HCEC 1CT (cell line): ENCODE data around the gene FANK1.
"Not testable (repeated sequence)": the region's sequence is repeated elsewhere in the genome, so short reads cannot be mapped to it uniquely, and the experiment has no call there.

Experiments
- DNase-seq: peaks from one replicate; pipeline ENCODE4 v3.0.0-alpha.2; 2017

The FANK1 gene

DNA sequence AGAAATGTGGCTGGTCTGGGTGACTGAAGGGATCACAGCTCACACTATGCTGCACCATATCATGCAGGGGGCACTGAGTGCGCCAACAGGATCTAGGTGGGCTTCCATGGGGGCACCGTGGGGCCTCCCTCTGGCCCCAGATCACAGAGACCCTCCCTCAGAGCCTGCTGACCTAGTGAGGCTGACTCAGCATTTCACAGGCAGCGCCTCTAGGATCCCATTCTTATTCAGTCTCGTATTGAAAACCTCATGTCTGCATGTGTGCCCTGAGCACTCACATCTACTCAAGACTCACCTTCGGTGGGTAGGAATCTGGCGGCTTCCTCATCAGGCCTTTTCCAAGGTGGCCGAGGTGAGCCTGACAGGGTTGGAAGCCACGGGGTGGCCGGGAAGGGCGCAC lies 141.6 kb downstream of the FANK1 start:
- no peak for DNase-seq

DNA sequence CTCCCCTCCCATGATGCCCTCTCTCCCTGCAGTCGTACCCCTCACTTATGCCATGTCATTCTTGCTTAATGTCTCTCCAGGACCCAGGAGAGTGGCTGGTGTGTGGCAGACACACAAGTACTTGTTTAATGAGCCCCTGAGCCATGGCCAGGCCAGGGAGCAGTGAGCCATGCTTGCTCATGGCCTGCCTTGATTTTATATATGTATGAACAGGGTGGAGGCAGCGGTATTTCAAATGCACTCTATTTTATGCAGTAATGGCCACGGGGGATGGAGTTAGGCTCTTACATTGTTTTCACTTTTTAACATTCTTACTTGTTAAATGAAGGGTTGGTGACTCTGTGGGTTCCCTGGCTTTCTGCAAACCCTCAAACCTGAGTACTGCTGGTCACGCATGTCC lies 144.8 kb downstream of the FANK1 start:
- no peak for DNase-seq

DNA sequence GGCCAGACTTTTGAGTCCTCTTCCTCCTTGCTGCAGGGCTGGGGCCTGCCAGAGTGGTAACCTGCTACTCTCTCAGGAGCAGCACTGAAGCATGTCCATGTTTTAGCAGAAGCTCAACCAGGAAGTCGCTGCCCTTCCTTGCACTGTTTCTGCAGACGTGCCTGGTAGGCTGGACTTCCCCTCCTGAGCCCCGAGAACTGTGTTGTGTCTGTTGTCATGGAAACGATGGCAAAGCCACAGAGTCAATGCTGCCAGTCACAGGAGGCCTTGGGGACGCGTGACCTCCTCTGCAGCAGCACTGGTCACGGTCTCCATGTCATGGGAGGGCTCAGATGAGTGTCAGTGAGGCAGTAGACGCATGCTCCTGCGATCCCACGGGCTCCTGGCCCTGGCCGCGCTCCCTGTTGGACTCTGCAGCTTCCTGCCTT lies 145.5 kb downstream of the FANK1 start:
- DNase-seq = peak; percentile 5

DNA sequence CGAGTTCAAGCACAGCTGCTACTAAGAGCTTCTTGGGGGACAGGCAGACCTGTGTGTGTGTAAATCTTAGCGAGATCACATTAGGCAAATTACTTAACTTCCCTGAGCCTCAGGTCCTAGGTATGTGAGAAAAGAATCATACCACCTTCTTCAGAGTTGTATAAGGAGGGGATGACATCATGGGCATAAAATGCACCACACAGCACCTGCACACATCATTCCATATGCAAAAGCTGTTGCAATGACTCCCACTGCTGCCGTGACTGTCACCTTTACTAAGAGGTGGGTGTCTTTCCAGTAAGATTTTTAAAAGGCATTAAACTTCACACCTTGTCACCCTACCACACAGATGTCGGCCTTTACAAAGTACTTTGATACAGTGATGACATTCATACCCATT lies 146.0 kb downstream of the FANK1 start:
- no peak for DNase-seq

DNA sequence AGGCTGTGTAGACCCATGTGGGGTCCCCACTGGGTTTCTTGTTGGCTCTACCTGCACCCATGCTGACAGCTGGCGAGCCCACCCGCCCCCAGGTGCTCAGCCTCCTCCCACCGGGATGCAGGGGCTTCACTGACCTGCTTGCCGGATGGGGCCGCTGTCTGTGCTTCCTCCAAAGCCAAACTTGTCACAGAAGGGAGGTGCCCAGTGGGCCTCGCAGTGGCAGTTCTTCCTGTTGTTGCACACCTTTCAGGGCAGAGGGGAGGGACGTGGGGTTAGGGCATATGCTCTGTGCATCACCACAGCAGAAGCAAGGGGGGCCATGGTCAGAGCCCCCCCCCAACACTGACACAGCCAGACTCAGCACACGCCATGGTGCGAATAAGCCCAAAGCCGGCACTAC lies 146.5 kb downstream of the FANK1 start:
- DNase-seq = no peak

DNA sequence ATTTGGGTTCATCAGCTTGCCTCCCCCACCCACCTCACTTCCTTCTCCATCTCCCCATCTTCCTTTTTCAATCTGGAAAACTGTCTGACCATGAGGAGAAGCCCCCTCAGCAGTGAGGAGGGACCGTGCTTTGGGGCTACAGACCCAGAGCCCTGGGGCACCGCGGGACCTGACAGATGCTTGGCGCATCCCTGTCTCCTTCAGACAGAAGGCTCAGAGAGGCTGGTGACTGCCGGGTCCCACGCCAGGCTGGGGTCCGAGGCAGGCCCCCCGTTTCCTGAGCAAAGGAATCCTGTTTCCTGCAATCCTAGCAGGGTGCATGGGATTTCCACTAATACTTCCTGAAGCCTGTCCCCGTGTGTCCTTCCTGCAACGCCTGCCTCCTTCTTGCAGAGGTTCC lies 147.0 kb downstream of the FANK1 start:
- no peak for DNase-seq

DNA sequence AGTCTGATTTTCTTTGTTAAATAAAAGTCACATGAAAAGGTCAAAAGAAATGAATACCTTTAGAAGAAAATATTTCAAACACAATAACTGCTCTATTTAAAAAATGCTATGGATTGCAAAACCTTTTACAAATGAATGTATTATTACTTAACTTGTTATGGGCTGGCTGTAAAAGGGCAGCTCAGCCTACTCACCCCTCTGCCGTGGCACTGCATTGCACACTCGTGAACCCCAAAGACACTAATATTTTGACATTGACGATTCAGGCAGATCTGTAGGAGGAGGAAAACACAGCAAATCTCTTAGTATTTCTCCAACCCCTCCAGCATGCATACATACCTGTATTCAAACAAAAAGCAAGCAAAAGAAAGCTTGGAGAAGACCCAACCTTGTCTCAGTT lies 149.5 kb downstream of the FANK1 start:
- no peak for DNase-seq

DNA sequence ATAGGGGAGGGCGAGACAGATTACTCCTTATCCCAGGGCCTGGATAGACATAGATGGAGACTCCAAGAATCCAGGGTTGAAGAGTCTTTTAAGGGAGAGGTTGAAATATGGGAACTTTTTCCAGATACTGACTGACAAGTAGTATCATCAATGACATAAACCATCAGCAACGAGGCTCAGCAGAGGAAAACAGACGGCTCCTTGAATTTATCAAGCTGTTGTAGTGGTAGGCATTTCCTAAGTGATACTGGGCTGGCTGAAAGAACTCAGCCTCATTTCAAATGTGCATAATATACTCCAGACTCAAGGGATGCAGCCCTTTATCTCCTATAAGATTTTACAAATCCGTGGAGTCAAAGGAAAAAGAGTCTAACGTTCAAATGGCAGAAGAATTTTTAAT lies 150.5 kb downstream of the FANK1 start:
- no peak for DNase-seq

DNA sequence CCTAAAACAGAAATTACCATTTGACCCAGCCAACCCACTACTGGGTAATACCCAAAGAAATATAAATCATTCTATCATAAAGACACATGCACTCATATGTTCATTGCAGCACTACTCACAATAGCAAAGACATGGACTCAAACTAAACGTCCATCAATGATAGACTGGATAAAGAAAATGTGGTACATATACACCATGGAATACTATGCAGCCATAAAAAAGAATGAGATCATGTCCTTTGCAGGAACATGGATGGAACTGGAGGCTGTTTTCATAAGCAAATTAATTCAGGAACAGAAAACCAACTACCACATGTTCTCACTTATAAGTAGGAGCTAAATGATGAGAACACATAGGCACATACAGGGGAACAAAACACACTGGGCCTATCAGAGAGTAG lies 151.4 kb downstream of the FANK1 start:
- not testable (repeated sequence) for DNase-seq

DNA sequence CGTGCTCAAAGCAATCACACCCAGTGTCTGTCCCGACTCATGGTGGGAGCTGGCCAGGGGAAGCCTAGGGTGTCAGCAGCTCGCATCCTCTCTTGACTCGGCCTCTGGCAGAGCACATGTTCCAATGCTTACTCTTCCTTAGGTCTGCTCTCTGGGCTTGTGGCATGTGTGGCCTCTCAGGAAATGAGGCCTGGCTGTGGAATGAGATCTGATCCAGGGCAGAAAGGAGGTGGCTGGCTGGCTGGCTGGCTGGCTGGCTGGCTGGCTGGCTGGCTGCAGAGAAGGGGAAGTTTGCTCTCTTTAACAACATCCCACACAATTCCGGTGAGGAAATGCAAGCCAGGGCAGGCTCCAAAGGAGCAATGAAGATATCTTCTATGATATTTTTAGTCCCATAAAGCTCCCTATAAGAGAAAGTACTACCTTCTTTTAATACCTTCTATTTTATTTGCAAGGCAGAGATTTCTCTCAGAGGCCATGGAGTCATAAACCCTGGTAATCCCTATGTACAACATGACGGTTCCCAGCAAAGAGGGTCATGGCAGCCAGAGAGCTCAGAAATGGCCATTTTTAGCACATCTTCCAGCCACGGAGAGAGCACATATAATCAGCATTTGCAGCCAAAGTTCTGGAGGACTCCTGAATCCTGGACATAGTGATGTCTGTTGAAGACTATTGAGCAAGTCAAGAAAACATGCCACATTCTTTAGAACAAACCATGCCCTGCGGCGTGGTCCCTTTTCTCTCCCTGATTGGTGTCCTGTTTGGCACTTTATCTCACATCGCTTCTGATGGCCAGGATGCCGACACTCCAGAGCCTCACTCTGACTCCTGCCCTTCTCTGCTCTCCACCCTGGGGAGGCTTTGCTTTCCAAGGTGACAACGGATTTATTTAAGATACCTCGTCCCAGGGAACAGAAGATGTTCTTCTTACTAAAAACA lies 153.7 kb downstream of the FANK1 start:
- peak; percentile 31 for DNase-seq

DNA sequence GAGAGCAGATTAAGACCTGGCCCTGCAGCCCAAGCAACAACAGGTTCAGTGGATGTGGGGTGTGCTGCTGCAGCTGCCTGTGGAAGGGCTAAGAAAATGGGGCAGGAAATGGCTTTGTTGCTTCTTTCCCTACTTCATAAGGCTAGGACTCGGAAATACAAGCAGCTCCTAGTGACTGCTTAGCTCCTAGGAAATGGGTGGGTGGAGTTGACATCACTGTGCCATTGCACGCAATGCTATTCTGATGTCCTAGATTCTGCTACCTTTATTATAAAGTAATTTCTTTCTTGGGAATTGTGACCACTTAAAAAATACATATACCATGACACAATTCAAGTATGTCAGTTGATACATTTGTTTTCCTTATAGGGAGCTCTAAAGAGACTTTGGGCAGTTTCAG lies 155.8 kb downstream of the FANK1 start:
- DNase-seq = no peak

DNA sequence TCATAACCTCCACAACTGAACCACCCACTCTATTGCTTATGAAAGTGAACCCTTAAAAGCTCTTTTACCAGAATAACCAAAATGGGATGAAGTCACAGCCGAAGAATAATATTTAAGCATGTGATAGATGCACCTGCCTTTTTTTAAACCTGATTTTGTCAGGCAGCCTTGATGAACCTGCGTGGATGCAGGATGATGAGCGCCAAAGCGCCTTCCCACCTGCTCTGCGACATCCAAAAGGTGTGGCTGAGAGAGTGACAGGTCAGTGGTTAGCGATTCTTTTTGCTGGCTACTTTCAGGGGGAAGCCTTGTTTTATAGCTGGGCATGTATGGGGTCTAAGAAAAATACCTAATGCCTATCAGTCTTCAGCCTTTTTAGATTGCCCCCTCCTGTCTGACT lies 157.8 kb downstream of the FANK1 start:
- DNase-seq = no peak

DNA sequence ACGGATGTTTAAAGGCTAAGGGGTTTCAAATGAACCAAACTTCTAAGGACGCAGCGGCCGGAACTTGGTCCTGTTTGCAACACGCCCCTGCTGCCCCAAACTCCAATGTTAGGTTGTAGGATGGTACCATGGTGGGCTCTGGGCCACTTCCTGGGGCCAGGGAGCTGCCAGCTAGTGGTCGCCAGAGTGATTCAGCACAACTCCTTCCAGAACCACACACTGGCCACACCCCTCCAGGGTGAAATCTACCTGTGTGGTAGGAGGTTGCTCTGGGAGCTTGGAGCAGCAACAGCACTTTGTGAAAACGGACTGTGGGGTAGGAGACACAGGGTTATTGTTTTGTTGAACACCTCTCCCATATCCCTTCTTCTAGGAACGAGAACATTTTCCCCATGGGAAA lies 161.1 kb downstream of the FANK1 start:
- DNase-seq = no peak

DNA sequence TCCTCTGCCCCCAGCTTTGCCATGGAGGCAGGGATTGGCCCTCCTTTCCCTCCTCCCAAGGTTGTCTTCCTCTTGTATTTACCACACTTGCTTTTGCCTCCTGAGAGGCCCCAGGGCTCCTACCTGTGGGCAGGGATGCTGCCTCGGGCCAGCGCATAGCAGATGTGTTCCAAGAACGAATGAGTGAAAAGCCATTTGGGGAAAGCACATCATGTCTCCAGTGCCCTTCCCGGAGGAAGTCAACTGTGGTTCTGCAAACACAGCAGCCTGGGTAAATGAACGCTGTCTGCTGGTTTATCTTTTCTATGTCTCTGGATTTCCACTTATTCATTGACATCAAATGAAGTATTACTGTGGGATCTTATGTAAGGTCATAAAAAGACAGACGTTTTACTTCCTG lies 161.7 kb downstream of the FANK1 start:
- no peak for DNase-seq

DNA sequence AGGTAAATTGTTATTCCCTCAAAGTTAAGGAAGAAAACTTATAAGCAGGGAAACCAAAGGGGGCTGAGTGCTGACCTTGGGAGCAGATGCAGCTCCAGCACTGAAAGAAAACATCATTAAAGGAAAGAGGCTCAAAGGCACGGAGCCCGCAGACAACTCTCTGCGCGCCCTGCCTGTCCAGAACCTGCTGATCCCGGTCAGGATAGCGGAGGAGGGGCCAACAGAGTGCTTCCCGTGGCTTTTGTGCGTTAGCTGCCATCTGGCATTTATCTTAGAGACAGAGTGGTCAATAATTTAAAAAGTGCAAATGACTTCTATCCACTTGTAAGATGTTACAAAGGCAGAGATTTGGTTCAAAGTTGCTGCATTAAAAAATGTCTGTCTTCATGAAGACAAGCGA lies 162.1 kb downstream of the FANK1 start:
- no peak for DNase-seq
